HEK293 (cell line): Measurements from ENCODE around the gene FKBP5.
A peak's percentile ranks its signal among the peaks of the same experiment; 100 is the strongest.

Source experiments
- CTCF ChIA-PET: fragments of 350-600 bp; formaldehyde crosslinking; extraction: SDS; loops from one replicate; lab custom pipeline; 2021; ENCODE audit warnings: antibody characterized with exemption; lab: Yijun Ruan, JAX
- POLR2A ChIA-PET: fragments of 300-600 bp; formaldehyde crosslinking; extraction: SDS; loops from one replicate; lab custom pipeline; 2020; ENCODE audit warnings: antibody characterized with exemption, inconsistent platforms; lab: Yijun Ruan, JAX
- H3K27ac ChIP-seq: fragments of 200-500 bp; sonication (Bioruptor generic); 2 replicates; pipeline ENCODE4 v1.5.1; 2014; ENCODE audit warnings: low read depth, low read length, control low read depth, inconsistent platforms; ENCODE audit errors: extremely low read depth
- H3K36me3 ChIP-seq, 2 experiments: fragments of 200-500 bp in 1 of 2; sonication (Bioruptor generic) in 1 of 2; 1 replicate in 1 of 2; 2 replicates in 1 of 2; pipeline ENCODE4 v1.5.1; 2014 to 2017; ENCODE audit warnings: inconsistent platforms in 2 of 2, low read length in 2 of 2; ENCODE audit not compliant: control insufficient read depth in 2 of 2, insufficient read depth in 1 of 2
- H3K4me1 ChIP-seq: fragments of 200-500 bp; sonication (Bioruptor generic); 2 replicates; pipeline ENCODE4 v1.5.1; 2014; ENCODE audit warnings: mild to moderate bottlenecking, low read length, inconsistent platforms; ENCODE audit not compliant: control insufficient read depth, insufficient read depth
- H3K4me3 ChIP-seq: 2 replicates; pipeline ENCODE4 v1.5.1; 2011; ENCODE audit warnings: low read depth, mild to moderate bottlenecking, control low read depth, low read length, moderate library complexity
- H3K9me3 ChIP-seq: fragments of 200-500 bp; sonication (Bioruptor generic); 2 replicates; pipeline ENCODE4 v1.5.1; 2014; ENCODE audit warnings: low read depth, low read length, inconsistent platforms; ENCODE audit not compliant: control insufficient read depth, insufficient read depth
- PRDM1 ChIP-seq: fragments of 450-650 bp; formaldehyde crosslinking; IDR thresholded peaks from 2 replicates; pipeline ENCODE4; 2016; ENCODE audit warnings: missing biosample characterization, missing genetic modification characterization
- ZBTB21 ChIP-seq: fragments of 450-650 bp; formaldehyde crosslinking; IDR thresholded peaks from 2 replicates; pipeline ENCODE4 v1.5.1; 2017; ENCODE audit warnings: missing biosample characterization, missing genetic modification characterization
- ZNF121 ChIP-seq: fragments of 450-650 bp; formaldehyde crosslinking; IDR thresholded peaks from 2 replicates; pipeline ENCODE4 v1.5.1; 2016; ENCODE audit warnings: missing biosample characterization, missing genetic modification characterization
- ZNF266 ChIP-seq: fragments of 450-650 bp; formaldehyde crosslinking; IDR thresholded peaks from 2 replicates; pipeline ENCODE4 v1.5.1; 2016; ENCODE audit warnings: missing biosample characterization, missing genetic modification characterization, low read depth
- ZNF423 ChIP-seq: fragments of 450-650 bp; formaldehyde crosslinking; IDR thresholded peaks from 2 replicates; pipeline ENCODE4 v1.5.1; 2016; ENCODE audit warnings: missing biosample characterization, missing genetic modification characterization
- ZNF521 ChIP-seq: fragments of 450-650 bp; formaldehyde crosslinking; IDR thresholded peaks from 2 replicates; pipeline ENCODE4 v1.5.1; 2017; ENCODE audit warnings: missing biosample characterization, mild to moderate bottlenecking, missing genetic modification characterization
- ZNF529 ChIP-seq: fragments of 450-650 bp; formaldehyde crosslinking; IDR thresholded peaks from 2 replicates; pipeline ENCODE4 v1.5.1; 2017; ENCODE audit warnings: missing genetic modification characterization, missing biosample characterization; ENCODE audit not compliant: insufficient replicate concordance
- ZNF530 ChIP-seq: fragments of 450-650 bp; formaldehyde crosslinking; IDR thresholded peaks from 2 replicates; pipeline ENCODE4 v1.5.1; 2016; ENCODE audit warnings: low read depth, missing biosample characterization, missing genetic modification characterization
- ZNF623 ChIP-seq: fragments of 450-650 bp; formaldehyde crosslinking; IDR thresholded peaks from 2 replicates; pipeline ENCODE4 v1.5.1; 2016; ENCODE audit warnings: missing biosample characterization, missing genetic modification characterization
- ZSCAN30 ChIP-seq: fragments of 450-650 bp; IDR thresholded peaks from 2 replicates; pipeline ENCODE4 v1.5.1; 2018; ENCODE audit warnings: missing biosample characterization, mild to moderate bottlenecking, missing genetic modification characterization, moderate library complexity
- TF ChIP-seq, protein P1 (sequence below): fragments of 450-650 bp; formaldehyde crosslinking; IDR thresholded peaks from 2 replicates; pipeline ENCODE4 v1.5.1; 2016; ENCODE audit warnings: missing biosample characterization, missing genetic modification characterization
- TF ChIP-seq, protein P2 (sequence below): fragments of 450-650 bp; formaldehyde crosslinking; IDR thresholded peaks from 2 replicates; pipeline ENCODE4 v1.5.1; 2016; ENCODE audit warnings: missing biosample characterization, missing genetic modification characterization
- TF ChIP-seq, protein P3 (sequence below): fragments of 450-650 bp; formaldehyde crosslinking; IDR thresholded peaks from 2 replicates; pipeline ENCODE4 v1.5.1; 2016; ENCODE audit warnings: missing biosample characterization, missing genetic modification characterization
- TF ChIP-seq, protein P4 (sequence below): fragments of 450-650 bp; formaldehyde crosslinking; IDR thresholded peaks from 2 replicates; pipeline ENCODE4 v1.5.1; 2016; ENCODE audit warnings: missing biosample characterization, missing genetic modification characterization

The FKBP5 gene

DNA sequence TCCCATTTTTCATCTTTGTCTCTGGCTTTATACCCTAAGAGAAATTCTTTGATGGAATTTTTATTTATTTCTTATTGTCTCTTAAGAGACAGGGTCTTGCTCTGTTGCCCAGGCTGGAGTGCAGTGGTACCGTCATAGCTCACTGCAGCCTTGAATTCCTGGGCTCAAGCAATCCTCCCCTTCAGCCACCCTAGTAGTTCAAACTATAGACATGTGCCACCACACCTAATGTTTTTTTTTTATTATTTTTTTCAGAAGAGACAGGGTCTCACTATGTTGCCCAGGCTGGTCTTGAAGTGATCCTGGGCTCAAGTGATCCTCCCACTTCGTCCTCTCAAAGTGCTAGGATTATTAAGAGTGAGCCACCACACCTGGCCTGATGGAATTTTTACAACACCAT lies 40.5 kb downstream of the FKBP5 start:
- Histone ChIP-seq H3K9me3 (no peaks in the 10 kb centered on the region), H3K36me3 (no peaks in the 10 kb centered on the region)
- CTCF ChIA-PET, result interaction anchor here (0.7 to 1.1 kb wide), 3 partner anchors 24 to 228 kb away, joined by 3 to 4 read pairs (median 3); no protein-coding TSS in a partner anchor
- TF ChIP-seq ZNF121 (tag by site-specific recombination) (peak; percentile 90), ZSCAN30 (tag by site-specific recombination) (no peak)
- TF ChIP-seq, all 188 proteins: peak for 1
- H3K4me1 ChIP-seq, result no peaks in the 10 kb centered on the region; the same call in 1 of the 2 replicates
- POLR2A ChIA-PET, result no interaction called here
- no peak overlapping the region for H3K27ac ChIP-seq
- no peak overlapping the region for H3K4me3 ChIP-seq

DNA sequence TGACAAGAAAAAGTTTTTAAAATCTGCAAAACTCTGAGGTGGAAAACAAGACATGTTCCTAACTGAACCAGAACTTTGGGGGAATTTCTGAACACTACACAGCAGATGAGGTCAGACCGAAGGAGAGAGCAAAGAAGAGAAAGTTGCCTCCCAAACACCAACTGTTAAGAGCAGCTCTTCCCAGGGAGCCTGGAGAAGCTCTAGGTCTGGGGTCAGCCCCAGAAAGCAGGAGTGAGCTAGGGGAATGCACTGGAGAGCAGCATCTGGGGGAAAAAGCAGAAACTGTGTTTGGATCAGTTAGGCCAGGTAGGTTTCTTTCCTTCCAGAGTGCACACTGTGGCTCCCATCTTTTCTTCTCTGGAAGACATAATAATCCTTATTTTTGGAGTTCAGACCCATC lies 41.3 kb downstream of the FKBP5 start:
- Histone ChIP-seq H3K4me3 (no peak overlapping the region), H3K9me3 (no peaks in the 10 kb centered on the region), H3K4me1 (no peaks in the 10 kb centered on the region; the same call in 1 of the 2 replicates), H3K27ac (no peak overlapping the region), H3K36me3 (no peaks in the 10 kb centered on the region)
- TF ChIP-seq, protein P1, sequence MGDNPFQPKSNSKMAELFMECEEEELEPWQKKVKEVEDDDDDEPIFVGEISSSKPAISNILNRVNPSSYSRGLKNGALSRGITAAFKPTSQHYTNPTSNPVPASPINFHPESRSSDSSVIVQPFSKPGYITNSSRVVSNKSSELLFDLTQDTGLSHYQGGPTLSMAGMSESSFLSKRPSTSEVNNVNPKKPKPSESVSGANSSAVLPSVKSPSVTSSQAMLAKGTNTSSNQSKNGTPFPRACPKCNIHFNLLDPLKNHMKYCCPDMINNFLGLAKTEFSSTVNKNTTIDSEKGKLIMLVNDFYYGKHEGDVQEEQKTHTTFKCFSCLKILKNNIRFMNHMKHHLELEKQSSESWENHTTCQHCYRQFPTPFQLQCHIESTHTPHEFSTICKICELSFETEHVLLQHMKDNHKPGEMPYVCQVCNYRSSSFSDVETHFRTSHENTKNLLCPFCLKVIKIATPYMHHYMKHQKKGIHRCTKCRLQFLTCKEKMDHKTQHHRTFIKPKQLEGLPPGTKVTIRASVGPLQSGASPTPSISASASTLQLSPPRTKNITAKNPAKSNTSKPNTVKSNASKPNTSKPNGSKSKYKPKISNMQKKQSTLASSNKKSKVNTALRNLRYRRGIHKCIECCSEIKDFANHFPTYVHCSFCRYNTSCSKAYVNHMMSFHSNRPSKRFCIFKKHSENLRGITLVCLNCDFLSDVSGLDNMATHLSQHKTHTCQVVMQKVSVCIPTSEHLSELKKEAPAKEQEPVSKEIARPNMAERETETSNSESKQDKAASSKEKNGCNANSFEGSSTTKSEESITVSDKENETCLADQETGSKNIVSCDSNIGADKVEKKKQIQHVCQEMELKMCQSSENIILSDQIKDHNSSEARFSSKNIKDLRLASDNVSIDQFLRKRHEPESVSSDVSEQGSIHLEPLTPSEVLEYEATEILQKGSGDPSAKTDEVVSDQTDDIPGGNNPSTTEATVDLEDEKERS, result no peak
- TF ChIP-seq ZNF423 (tag by site-specific recombination) (no peak), ZNF521 (tag by site-specific recombination) (no peak)
- ChIA-PET POLR2A (no interaction called here), CTCF (interaction anchor here (0.9 to 2.1 kb wide), 3 partner anchors 21 to 33 kb away, joined by 3 to 5 read pairs (median 4); no protein-coding TSS in a partner anchor)

GRCh38 chr6:35643162-35643535 lies 45.6 kb downstream of the FKBP5 start:
- ChIA-PET CTCF (interaction anchor here (0.6 to 2.6 kb wide), 9 partner anchors 10 to 466 kb away, joined by 3 to 17 read pairs (median 5); partner anchors contain the start of gene ARMC12), POLR2A (no interaction called here)
- H3K4me3 ChIP-seq, result no peak overlapping the region
- H3K9me3 ChIP-seq, result no peaks in the 10 kb centered on the region
- H3K27ac ChIP-seq, result no peak overlapping the region
- H3K4me1 ChIP-seq, result no peaks in the 10 kb centered on the region; the same call in 1 of the 2 replicates
- H3K36me3 ChIP-seq, result peaks cover 22 to 27% of the 10 kb centered on the region in 2 experiments
- TF ChIP-seq, protein P1, result no peak
- TF ChIP-seq ZNF530 (tag by site-specific recombination) (no peak), ZBTB21 (tag by site-specific recombination) (no peak), PRDM1 (tag by site-specific recombination) (no peak), ZNF623 (no peak), ZNF266 (tag by site-specific recombination) (no peak), ZNF529 (tag by site-specific recombination) (no peak)
- TF ChIP-seq, protein P2, sequence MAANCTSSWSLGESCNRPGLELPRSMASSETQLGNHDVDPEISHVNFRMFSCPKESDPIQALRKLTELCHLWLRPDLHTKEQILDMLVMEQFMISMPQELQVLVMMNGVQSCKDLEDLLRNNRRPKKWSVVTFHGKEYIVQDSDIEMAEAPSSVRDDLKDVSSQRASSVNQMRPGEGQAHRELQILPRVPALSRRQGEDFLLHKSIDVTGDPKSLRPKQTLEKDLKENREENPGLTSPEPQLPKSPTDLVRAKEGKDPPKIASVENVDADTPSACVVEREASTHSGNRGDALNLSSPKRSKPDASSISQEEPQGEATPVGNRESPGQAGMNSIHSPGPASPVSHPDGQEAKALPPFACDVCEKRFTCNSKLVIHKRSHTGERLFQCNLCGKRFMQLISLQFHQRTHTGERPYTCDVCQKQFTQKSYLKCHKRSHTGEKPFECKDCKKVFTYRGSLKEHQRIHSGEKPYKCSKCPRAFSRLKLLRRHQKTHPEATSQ, result no peak
- TF ChIP-seq, protein P3, sequence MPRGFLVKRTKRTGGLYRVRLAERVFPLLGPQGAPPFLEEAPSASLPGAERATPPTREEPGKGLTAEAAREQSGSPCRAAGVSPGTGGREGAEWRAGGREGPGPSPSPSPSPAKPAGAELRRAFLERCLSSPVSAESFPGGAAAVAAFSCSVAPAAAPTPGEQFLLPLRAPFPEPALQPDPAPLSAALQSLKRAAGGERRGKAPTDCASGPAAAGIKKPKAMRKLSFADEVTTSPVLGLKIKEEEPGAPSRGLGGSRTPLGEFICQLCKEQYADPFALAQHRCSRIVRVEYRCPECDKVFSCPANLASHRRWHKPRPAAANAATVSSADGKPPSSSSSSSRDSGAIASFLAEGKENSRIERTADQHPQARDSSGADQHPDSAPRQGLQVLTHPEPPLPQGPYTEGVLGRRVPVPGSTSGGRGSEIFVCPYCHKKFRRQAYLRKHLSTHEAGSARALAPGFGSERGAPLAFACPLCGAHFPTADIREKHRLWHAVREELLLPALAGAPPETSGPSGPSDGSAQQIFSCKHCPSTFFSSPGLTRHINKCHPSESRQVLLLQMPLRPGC (tag by site-specific recombination), result no peak
- TF ChIP-seq, protein P4, sequence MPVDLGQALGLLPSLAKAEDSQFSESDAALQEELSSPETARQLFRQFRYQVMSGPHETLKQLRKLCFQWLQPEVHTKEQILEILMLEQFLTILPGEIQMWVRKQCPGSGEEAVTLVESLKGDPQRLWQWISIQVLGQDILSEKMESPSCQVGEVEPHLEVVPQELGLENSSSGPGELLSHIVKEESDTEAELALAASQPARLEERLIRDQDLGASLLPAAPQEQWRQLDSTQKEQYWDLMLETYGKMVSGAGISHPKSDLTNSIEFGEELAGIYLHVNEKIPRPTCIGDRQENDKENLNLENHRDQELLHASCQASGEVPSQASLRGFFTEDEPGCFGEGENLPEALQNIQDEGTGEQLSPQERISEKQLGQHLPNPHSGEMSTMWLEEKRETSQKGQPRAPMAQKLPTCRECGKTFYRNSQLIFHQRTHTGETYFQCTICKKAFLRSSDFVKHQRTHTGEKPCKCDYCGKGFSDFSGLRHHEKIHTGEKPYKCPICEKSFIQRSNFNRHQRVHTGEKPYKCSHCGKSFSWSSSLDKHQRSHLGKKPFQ (tag by site-specific recombination), result no peak
